Astrocyte (in vitro differentiated cells and primary cell): ENCODE measurements around the gene CCDC57.

Source experiments
- CTCF ChIP-seq: IDR thresholded peaks from 2 replicates; pipeline ENCODE4 v1.5.1; 2011; ENCODE audit warnings: low read depth, mild to moderate bottlenecking, inconsistent platforms, low read length, moderate library complexity; ENCODE audit not compliant: insufficient read depth
- EZH2 ChIP-seq: IDR thresholded peaks from 2 replicates; pipeline ENCODE4 v1.6.1; 2012; ENCODE audit warnings: mild to moderate bottlenecking, low read length, inconsistent platforms; ENCODE audit not compliant: insufficient read depth

- TF ChIP-seq EZH2, result no peak
- TF ChIP-seq CTCF, result no peak
Observed at GRCh38 chr17:82108496-82108945, 104.1 kb downstream of the CCDC57 start.
